PC-3 (cell line): ENCODE data around the gene SCARB1. TPM values are rescaled to one million over a fixed set of nuclear protein-coding genes. Genes with fewer than 3 reads are reported as not detected.

Source experiments
- ATAC-seq: fragments of 200-7000 bp; cut with Tn5 transposase; 2 replicates; pipeline ENCODE4 v1.9.1; 2020; ENCODE audit warnings: mild to moderate bottlenecking, moderate library complexity
- BruUV-seq: library from RNA; stranded (reverse); fragments of 400-500 nt; replicated peaks from 2 replicates; lab custom pipeline; 2021; lab: Mats Ljungman, UMichigan
- CTCF ChIA-PET: fragments of 300-600 bp; sonication (Branson Sonifier 250); formaldehyde crosslinking; loops from one replicate; lab custom pipeline; 2022; ENCODE audit warnings: antibody characterized with exemption; lab: Charles Lee
- POLR2A ChIA-PET: fragments of 300-600 bp; sonication (Branson Sonifier 250); formaldehyde crosslinking; loops from one replicate; lab custom pipeline; 2022; ENCODE audit warnings: antibody characterized with exemption; ENCODE audit not compliant: unreplicated experiment; lab: Charles Lee
- DNase-seq: peaks from one replicate; pipeline ENCODE4 v3.0.0-alpha.2; 2015
- H2AFZ ChIP-seq: fragments of 300-600 bp; sonication (generic); 2 replicates; pipeline ENCODE4 v1.6.0; 2016; ENCODE audit warnings: antibody characterized with exemption, low read length
- H3F3A ChIP-seq: fragments of 300-600 bp; sonication (generic); one replicate; pipeline ENCODE4 v1.6.0; 2017; ENCODE audit warnings: antibody characterized with exemption, low read length, control low read depth, mild to moderate bottlenecking; ENCODE audit not compliant: unreplicated experiment
- H3K27ac ChIP-seq: fragments of 300-600 bp; sonication (generic); 2 replicates; pipeline ENCODE4 v1.5.1; 2016; ENCODE audit warnings: mild to moderate bottlenecking, low read length
- H3K27me3 ChIP-seq: fragments of 300-600 bp; sonication (generic); 2 replicates; pipeline ENCODE4 v1.6.1; 2016; ENCODE audit warnings: low read length, mixed read lengths
- H3K36me3 ChIP-seq: fragments of 300-600 bp; sonication (generic); 2 replicates; pipeline ENCODE4 v1.6.1; 2016; ENCODE audit warnings: low read depth, mixed run types, low read length, mixed read lengths
- H3K4me1 ChIP-seq: fragments of 300-600 bp; sonication (generic); 2 replicates; pipeline ENCODE4 v1.5.1; 2016; ENCODE audit warnings: low read length; ENCODE audit not compliant: insufficient read depth
- H3K4me2 ChIP-seq: fragments of 300-600 bp; sonication (generic); 2 replicates; pipeline ENCODE4 v1.6.0; 2016; ENCODE audit warnings: low read length
- H3K4me3 ChIP-seq: fragments of 300-600 bp; sonication (generic); 2 replicates; pipeline ENCODE4 v1.5.1; 2016; ENCODE audit warnings: mild to moderate bottlenecking, low read length, mixed read lengths
- H3K79me2 ChIP-seq: fragments of 300-600 bp; sonication (generic); 2 replicates; pipeline ENCODE4 v1.6.1; 2017; ENCODE audit warnings: low read length, mixed read lengths
- H3K9ac ChIP-seq: fragments of 300-600 bp; sonication (generic); 2 replicates; pipeline ENCODE4 v1.6.0; 2016; ENCODE audit warnings: mild to moderate bottlenecking, low read length
- H3K9me2 ChIP-seq: fragments of 300-600 bp; sonication (generic); replicated peaks from 2 replicates; pipeline ENCODE4 v1.6.1; 2016; ENCODE audit warnings: mixed run types, low read length, mixed read lengths
- H3K9me3 ChIP-seq: fragments of 300-600 bp; sonication (generic); 2 replicates; pipeline ENCODE4 v1.6.1; 2016; ENCODE audit warnings: low read length, mixed read lengths
- H4K20me1 ChIP-seq: fragments of 300-600 bp; sonication (generic); 2 replicates; pipeline ENCODE4 v1.6.1; 2016; ENCODE audit warnings: low read length, mixed read lengths
- CTCF ChIP-seq: fragments of 300-600 bp; sonication (generic); conservative IDR thresholded peaks from 2 replicates; pipeline ENCODE4 v1.5.1; 2017; ENCODE audit warnings: antibody characterized with exemption, low read depth, mild to moderate bottlenecking, low read length
- EZH2 ChIP-seq: fragments of 300-600 bp; sonication (generic); IDR thresholded peaks from one replicate; pipeline ENCODE4 v1.6.1; 2017; ENCODE audit warnings: antibody characterized with exemption, mild to moderate bottlenecking, low read length; ENCODE audit not compliant: unreplicated experiment
- EZH2phosphoT487 ChIP-seq: fragments of 300-600 bp; sonication (generic); IDR thresholded peaks from 2 replicates; pipeline ENCODE4 v1.6.1; 2018; ENCODE audit warnings: mild to moderate bottlenecking, antibody characterized with exemption, low read length, borderline replicate concordance
- intact Hi-C: fragments of 100-400 bp; cut with micrococcal nuclease; formaldehyde crosslinking; loops from 2 replicates; pipeline ENCODE4 v1.9.0; 2023
- total RNA-seq: library from RNA; depleted of rRNA; stranded (reverse); fragments of >200 nt; gene quantifications from 2 replicates; pipeline ENCODE4 v1.2.3, GENCODE V29; 2014

The SCARB1 gene
- total RNA-seq, 1 experiment from 2014 or later, result 79.1 TPM

DNA sequence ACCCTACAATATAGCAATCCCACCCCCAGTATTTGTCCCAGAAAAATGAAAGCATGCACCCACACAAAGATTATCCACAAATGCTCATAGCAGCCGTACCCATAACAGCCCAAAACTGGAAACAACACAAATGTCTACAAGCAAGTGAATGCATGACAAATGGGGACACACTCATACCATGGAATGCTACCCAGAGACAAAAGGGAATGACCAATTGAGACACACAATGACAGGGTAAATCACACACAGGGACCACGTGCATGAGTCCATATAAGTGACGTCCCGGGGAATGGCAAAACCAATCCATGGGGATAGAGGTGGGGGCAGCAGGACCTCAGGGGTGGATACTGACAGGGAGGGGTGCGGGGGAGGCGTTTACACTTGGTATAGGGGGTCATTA lies 33.4 kb downstream of the SCARB1 start:
- TF ChIP-seq EZH2phosphoT487 (no peak), CTCF (no peak), EZH2 (no peak)
- H3F3A ChIP-seq, result peaks cover 8% of the 10 kb centered on the region
- ATAC-seq, result no peak
- BruUV-seq, result no TSS peak
- intact Hi-C loops, result no loop called here
- H3K9ac ChIP-seq, result no peak overlapping the region
- peaks cover 73% of the 10 kb centered on the region for H3K79me2 ChIP-seq
- POLR2A ChIA-PET, result no interaction called here
- no peak overlapping the region for H3K4me2 ChIP-seq
- no peak for DNase-seq
- H4K20me1 ChIP-seq, result no peaks in the 10 kb centered on the region
- peaks cover 3% of the 10 kb centered on the region; the same call in 1 of the 2 replicates for H3K36me3 ChIP-seq
- H3K9me2 ChIP-seq, result no peaks in the 10 kb centered on the region
- no peaks in the 10 kb centered on the region for H3K27me3 ChIP-seq
- peaks cover 24% of the 10 kb centered on the region for H3K4me1 ChIP-seq
- no peaks in the 10 kb centered on the region for H3K9me3 ChIP-seq
- no peak overlapping the region for H2AFZ ChIP-seq
- no peak overlapping the region for H3K27ac ChIP-seq
- CTCF ChIA-PET, result no interaction called here
- H3K4me3 ChIP-seq, result no peak overlapping the region

GRCh38 chr12:124829708-124830304 lies 33.9 kb downstream of the SCARB1 start:
- no TSS peak for BruUV-seq
- Histone ChIP-seq H3K4me2 (no peak overlapping the region), H3K27ac (peak overlapping the region; percentile 78), H3K9ac (no peak overlapping the region), H3K27me3 (no peaks in the 10 kb centered on the region), H3K9me2 (no peaks in the 10 kb centered on the region), H3K4me3 (no peak overlapping the region), H3F3A (peaks cover 8% of the 10 kb centered on the region), H4K20me1 (no peaks in the 10 kb centered on the region), H3K9me3 (no peaks in the 10 kb centered on the region), H3K36me3 (peaks cover 3% of the 10 kb centered on the region; the same call in 1 of the 2 replicates), H3K79me2 (peaks cover 68% of the 10 kb centered on the region), H2AFZ (no peak overlapping the region), H3K4me1 (peaks cover 23% of the 10 kb centered on the region)
- ChIA-PET POLR2A (no interaction called here), CTCF (no interaction called here)
- peak; percentile 35; the same call in 1 of the 2 replicates for ATAC-seq
- no peak for TF ChIP-seq EZH2
- intact Hi-C loops, result loop anchor here (2.0 kb wide), 1 partner anchor 69 kb away; no protein-coding TSS in a partner anchor
- DNase-seq, result peak; percentile 25

DNA sequence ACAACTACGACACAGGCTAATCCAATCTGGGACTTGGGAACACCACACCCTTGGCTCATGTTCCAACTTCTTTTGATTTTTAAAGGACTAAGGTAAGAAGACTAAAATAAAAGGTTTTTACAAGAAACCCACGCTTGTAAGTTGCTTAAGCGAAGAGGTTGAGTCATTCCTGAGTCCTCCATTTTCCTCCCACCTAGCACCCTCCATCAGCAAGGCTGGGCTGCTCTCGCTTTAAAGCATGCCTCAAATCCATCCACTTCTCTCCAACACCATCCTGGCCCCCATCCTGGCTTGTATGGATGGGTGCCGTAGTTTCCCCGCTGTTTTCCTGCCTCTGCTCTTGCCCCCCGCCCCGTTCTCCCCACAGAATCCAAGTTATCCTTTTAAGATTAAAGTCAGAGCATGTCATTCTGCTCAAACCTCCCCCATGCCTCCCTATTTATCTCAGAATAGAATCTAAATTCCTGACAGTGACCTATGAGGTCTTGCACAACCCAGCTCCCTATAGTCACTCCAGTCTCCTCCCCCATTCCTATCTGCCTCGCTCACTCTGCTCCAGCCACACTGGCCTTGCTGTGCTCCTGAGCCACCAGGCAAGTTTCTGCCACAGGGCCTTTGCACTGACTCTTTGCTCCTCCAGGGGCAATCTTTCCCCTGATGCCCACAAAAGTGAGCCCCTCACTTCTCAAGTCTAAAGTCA lies 34.5 kb downstream of the SCARB1 start:
- H4K20me1 ChIP-seq, result no peaks in the 10 kb centered on the region
- no peaks in the 10 kb centered on the region for H3K27me3 ChIP-seq
- peak overlapping the region; percentile 21; the same call in 1 of the 2 replicates for H3K9ac ChIP-seq
- peaks cover 3% of the 10 kb centered on the region; the same call in 1 of the 2 replicates for H3K36me3 ChIP-seq
- CTCF ChIA-PET, result no interaction called here
- 0 out of 2 replicates have a peak overlapping the region, but pooled peaks have one; percentile 4 for H3K4me3 ChIP-seq
- peak overlapping the region; percentile 43 for H3K4me2 ChIP-seq
- H3K27ac ChIP-seq, result peak overlapping the region; percentile 78
- H3K9me3 ChIP-seq, result no peaks in the 10 kb centered on the region
- TF ChIP-seq EZH2, result no peak
- no peak; the same call in 1 of the 2 replicates for TF ChIP-seq CTCF
- TF ChIP-seq EZH2phosphoT487, result no peak
- H3K9me2 ChIP-seq, result no peaks in the 10 kb centered on the region
- no TSS peak for BruUV-seq
- intact Hi-C loops, result loop anchor here (2.0 kb wide), 1 partner anchor 70 kb away; no protein-coding TSS in a partner anchor
- peak; percentile 91 for DNase-seq
- POLR2A ChIA-PET, result no interaction called here
- H3K4me1 ChIP-seq, result peaks cover 23% of the 10 kb centered on the region
- H3K79me2 ChIP-seq, result peaks cover 67% of the 10 kb centered on the region
- peak overlapping the region; percentile 15 for H2AFZ ChIP-seq
- H3F3A ChIP-seq, result peaks cover 8% of the 10 kb centered on the region
- ATAC-seq, result peak; percentile 68
